Measurements from ENCODE around the gene IL12RB2.

The IL12RB2 gene

DNA sequence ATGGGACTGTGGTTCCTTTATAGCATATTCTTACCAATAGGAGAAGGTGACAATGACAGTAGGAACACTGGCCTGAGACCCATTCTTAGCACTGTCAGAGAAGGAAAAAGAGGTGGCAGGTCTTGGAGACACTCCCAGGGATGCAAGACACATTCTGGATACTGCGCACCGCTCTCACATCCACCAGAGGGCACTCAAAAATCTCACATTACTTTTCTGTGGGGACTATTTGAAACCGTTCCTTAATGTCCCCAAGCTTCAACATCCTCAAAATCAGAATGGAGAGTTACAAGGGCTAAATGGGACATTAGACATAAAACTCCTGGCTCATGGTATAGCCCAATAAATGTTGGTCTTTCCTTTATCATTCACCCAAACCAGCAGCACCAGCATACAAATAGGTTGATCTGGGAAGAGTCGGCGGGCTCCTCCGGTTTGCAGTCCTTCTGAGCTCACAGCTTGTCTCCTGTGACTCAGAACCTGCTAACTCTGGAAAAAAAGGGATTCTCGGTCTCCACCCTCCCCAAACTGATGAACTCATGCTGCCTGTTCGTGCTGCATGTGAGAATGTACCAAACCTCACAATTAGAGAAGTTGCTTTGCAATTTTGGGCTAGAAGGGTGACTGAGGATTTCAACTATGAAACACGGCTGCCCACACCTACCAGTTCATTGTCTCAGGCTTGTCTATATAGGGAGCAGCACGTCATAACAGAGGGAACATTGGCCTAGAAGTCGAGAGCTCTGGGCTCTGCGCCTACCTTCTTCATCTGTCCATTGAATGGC, 40.2 kb downstream of the IL12RB2 start:
- DNase-seq (ENCODE audit: low spot score): peak; percentile 37

- DNase-seq (ENCODE audit: low spot score): no peak
These were observed 41.0 kb downstream of the IL12RB2 start for GRCh38 chr1:67348586-67349252.

DNA sequence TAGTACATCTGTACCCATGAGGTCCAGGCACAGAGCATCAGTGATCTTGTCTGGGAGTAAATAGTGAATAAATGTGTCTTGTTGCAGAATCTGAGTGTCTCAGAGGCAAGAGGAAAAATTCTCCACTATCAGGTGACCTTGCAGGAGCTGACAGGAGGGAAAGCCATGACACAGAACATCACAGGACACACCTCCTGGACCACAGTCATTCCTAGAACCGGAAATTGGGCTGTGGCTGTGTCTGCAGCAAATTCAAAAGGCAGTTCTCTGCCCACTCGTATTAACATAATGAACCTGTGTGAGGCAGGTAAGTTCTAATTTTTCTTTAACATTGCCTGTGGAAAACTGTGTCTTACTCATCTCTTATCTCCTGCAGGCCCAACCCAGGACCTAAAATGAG, 43.1 kb downstream of the IL12RB2 start:
- DNase-seq (ENCODE audit: low spot score): peak; percentile 23

GRCh38 chr1:67352211-67352610, 44.5 kb downstream of the IL12RB2 start:
- no peak for DNase-seq (ENCODE audit: low spot score)

DNA sequence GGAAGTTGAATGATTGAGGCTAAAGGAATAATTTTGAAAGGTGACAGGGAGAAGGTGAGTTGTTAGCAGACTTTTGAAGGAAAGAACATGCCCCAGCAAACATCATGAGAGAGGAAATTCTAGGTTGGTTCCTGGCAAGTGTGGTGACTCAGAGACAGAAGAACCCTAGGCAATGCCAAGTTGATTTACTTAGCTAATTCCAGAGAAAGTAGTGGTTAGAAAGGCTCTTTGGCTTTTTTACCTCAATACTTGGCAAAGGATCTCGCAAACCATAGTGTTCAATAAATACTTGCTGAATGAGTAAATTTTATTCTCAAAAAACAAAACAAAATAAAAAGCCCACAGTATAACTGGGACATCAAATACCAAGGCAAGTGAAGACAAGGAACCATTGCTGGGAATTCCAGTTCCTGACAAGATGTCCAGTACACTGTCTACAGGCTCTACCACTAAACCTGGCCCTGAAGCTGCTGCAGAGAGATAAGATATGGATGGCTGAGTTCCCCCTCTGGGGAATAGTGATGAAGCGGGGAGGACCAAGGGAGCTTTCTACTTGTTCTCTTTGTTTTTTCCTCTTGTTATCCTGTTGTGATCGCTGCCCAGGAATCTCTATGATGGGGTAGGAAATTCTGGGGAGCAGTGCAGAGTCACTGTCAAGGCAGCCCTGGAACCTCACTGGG, 48.2 kb downstream of the IL12RB2 start:
- DNase-seq (ENCODE audit: low spot score): no peak

DNA sequence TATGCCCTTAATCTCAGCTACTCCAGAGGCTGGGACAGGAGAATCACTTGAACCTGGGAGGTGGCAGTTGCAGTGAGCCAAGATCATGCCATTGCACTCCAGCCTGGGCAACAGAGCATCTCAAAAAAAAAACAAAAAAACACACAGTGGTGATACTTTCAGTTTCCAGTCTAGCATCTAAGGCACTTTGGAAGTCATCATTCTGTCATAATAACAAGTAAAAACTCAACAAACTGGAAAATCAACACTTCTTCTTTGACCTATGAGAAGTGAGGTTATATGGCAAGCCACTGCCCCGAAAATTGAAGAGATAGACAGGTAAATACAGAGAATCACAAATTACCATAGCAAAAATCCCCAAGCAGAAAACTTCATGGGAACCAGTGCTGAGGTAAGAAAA, 51.9 kb downstream of the IL12RB2 start:
- DNase-seq (ENCODE audit: low spot score): no peak

DNA sequence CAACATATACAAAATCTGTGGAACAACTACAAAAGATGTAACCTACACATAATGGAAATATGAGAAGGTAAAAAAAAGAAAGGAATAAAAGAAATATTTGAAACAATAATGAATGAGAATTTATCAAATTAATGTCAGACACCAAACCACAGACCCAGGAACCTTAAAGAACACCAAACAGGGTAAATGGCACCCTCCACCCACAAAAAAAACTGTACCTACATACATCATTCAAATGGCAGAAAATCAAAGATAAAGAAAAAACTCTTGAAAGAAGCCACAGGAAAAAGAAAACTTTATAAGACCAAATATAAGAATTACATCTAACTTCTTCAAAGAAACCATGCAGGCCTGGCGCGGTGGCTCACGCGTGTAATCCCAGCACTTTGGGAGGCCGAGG, 54.0 kb downstream of the IL12RB2 start:
- DNase-seq (ENCODE audit: low spot score): peak; percentile 21

- peak; percentile 9 for DNase-seq (ENCODE audit: low spot score)
These were observed 59.8 kb downstream of the IL12RB2 start for GRCh38 chr1:67367370-67368045.

GRCh38 chr1:67368046-67368514, 60.4 kb downstream of the IL12RB2 start:
- DNase-seq (ENCODE audit: low spot score): no peak

- no peak for DNase-seq (ENCODE audit: low spot score)
These were observed 63.4 kb downstream of the IL12RB2 start for GRCh38 chr1:67371043-67371442.

GRCh38 chr1:67371681-67372080, 64.0 kb downstream of the IL12RB2 start:
- peak; percentile 8 for DNase-seq (ENCODE audit: low spot score)

- DNase-seq (ENCODE audit: low spot score): peak; percentile 44
These were observed 64.5 kb downstream of the IL12RB2 start for GRCh38 chr1:67372136-67372535.

DNA sequence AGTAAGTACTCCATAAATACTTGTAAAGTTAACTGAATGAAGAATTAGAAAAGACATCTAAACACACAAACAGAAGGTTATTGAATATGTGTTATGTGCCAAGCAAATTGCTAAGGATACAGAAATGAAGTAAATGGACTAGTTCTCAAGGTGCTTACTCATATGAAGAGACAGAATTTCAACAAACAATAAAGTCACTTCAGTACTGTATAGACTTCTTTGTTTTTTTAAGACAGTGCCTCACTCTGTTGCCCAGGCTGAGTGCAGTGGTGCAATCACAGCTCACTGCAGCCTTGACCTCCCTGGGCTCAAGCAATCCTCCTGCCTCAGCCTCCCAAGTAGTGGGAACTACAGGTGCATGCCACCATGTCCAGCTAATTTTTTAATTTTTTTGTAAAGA, 65.2 kb downstream of the IL12RB2 start:
- DNase-seq (ENCODE audit: low spot score): no peak

GRCh38 chr1:67376381-67376780, 68.7 kb downstream of the IL12RB2 start:
- no peak for DNase-seq (ENCODE audit: low spot score)

DNA sequence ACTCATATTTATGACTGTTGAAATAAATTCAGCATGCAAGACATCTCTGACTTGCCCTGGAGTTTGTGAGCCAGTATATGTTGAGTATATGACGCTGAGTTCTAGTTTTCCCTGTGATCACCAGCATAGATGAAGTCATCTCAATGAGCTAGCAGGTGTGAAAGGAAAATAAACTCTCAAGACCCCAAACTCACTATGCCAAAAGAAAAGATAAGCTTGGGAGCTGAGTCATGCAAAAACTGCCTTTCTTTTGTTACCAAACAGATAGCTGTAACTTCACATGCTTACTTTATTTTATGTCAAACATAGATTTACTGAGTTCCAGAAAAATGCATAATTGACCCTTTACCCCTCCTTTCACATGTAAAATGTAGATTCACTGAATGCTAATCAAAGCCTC, 69.6 kb downstream of the IL12RB2 start:
- DNase-seq (ENCODE audit: low spot score): no peak

DNA sequence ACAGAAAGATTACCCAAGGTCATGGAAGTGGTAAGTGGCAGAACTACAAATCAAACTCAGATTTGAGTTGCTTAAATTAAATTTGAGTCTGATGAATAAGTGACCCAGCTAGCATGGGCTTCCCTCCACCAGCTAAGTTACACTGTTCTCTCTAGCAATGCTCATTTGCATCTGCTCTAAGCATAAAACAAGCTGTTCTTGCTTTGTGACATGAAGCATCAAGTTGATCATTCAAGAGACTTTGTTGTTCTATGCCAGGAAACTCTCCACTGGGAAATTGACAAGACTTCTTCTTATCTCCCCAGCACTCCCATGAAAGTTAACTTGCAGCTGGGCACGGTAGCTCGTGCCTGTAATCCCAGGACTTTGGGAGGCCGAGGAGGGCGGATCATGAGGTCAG, 73.5 kb downstream of the IL12RB2 start:
- no peak for DNase-seq (ENCODE audit: low spot score)

DNA sequence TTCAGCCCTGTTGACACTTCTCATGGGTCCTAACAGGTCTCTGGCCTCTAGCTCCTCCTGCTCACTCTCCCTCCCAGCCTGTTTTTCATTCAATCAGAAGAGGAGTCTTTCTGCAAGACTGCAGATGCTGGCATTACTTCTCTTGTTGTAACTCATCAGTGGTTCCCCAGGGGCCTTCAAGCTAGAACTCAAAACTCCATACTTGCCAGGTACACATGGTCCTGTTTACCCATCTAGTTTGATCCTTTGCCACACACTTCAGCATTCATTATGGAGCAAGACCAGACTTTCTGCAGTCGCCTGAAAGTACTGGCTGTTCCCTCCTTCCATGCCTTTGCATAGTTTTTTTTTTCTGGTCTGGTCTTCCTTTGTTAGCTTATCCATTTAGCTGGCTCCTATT, 74.6 kb downstream of the IL12RB2 start:
- no peak for DNase-seq (ENCODE audit: low spot score)

DNA sequence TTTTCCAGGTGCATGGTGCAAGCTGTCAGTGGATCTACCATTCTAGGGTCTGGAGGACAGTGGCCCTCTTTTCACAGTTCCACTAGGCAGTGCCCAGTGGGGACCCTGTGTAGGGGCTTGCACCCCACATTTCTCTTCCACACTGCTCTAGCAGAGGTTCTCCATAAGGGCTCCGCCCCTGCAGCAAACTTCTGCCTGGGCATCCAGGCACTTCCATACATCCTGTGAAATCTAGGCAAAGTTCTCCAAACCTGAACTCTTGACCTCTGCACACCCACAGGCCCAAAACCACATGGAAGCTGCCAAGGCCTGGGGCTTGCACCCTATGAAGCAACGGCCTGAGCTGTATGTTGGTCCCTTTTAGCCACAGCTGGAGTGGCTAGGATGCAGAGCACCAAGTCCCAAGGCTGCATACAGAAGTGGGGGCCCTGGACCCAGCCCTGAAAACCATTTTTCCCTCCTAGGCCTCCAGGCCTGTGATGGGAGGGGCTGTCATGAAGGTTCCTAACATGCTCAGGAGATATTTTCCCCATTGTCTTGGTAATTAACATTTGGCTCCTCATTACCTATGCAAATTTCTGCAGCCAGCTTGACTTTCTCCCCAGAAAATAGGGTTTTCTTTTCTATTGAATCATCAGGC, 76.4 kb downstream of the IL12RB2 start:
- no peak for DNase-seq (ENCODE audit: low spot score)

DNA sequence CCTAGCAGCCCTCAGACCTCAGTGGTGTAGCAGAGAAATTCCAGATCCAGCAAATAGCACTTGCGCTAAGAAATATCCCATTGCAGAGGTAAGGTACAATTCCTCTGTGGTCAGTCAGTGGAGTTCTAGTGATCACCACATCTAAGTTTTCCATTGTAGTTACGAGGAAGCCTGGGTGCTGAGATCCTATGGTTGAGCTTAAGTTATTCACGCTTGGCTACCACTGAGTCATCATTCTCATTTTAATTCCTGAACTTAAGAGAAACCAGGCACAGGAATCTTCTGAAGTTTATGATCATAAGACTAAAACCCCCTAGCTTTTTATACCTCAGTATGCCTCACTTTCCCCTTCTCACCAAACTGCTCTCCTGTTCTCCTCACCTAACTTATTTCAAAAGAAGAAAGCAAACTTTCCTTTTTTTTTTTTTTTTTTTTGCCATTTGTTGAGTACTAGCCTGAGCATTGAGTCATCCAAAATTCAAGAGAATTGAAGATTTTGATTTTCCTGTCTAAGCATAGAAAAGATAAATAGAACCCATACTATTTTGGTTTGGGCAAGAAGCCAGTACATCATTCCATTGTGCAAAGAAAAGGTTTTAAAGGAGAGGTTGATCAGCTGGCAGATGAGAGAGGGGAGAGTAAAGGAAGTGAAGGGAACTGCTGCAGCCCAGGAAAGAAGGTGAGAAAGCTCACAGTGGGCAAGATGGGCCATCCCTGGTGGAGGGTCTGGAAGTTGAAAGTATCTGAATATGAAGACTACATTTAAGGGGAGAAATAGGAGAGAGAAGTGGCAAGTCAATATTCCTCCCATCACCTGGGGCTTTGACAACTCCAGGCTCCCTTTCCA, 82.6 kb downstream of the IL12RB2 start:
- peak; percentile 61 for DNase-seq (ENCODE audit: low spot score)

DNA sequence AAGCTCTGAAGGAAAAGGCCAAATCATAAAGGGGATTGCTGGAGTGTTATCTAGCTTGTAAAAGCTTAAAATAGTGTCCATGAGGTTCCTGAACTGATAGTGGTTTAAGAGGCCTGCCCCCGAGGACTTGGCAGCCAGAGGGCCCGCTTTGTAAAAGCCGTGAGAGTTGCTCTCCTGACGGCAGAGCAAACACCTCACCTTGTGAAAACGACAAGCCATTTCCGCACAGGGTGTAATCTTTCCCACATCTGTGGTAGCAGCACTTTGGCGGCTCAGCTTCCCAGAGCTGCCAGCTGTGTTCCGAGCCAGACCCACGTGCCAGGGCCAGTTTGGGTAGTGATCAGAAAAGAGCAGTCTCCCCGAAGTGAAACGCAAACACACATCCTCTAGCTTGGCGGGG, 85.6 kb downstream of the IL12RB2 start:
- DNase-seq (ENCODE audit: low spot score): no peak

DNA sequence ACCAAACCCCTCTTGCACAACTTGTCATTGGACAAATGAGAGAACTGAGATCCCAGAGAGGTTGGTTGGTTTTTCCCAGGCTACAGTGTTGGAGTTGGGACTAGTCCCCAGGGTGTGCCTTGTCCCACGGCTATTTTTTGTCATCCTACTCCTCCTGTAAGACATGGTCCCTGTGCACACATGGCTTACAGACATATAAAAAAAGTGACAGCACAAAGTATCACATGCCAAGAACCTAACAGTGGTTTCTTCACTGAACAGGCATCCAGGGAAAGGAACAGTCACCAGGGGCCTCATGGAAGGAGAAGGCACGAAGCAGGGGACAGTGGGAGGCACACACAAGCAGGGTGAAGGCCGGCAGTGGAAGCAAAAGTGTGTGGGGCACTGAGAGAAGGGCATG, 86.1 kb downstream of the IL12RB2 start:
- DNase-seq (ENCODE audit: low spot score): no peak

Data from SW480 (cell line).